PC-3 (cell line): ENCODE measurements around the gene TGFBR3L.

Experiments
- EZH2 ChIP-seq: fragments of 300-600 bp; sonication (generic); IDR thresholded peaks from one replicate; pipeline ENCODE4 v1.6.1; 2017; ENCODE audit warnings: antibody characterized with exemption, mild to moderate bottlenecking, low read length; ENCODE audit not compliant: unreplicated experiment
- EZH2phosphoT487 ChIP-seq: fragments of 300-600 bp; sonication (generic); IDR thresholded peaks from 2 replicates; pipeline ENCODE4 v1.6.1; 2018; ENCODE audit warnings: mild to moderate bottlenecking, antibody characterized with exemption, low read length, borderline replicate concordance
- TF ChIP-seq, protein P1 (sequence below): fragments of 300-600 bp; sonication (generic); conservative IDR thresholded peaks from 2 replicates; pipeline ENCODE4 v1.5.1; 2017; ENCODE audit warnings: antibody characterized with exemption, low read depth, mild to moderate bottlenecking, low read length

DNA sequence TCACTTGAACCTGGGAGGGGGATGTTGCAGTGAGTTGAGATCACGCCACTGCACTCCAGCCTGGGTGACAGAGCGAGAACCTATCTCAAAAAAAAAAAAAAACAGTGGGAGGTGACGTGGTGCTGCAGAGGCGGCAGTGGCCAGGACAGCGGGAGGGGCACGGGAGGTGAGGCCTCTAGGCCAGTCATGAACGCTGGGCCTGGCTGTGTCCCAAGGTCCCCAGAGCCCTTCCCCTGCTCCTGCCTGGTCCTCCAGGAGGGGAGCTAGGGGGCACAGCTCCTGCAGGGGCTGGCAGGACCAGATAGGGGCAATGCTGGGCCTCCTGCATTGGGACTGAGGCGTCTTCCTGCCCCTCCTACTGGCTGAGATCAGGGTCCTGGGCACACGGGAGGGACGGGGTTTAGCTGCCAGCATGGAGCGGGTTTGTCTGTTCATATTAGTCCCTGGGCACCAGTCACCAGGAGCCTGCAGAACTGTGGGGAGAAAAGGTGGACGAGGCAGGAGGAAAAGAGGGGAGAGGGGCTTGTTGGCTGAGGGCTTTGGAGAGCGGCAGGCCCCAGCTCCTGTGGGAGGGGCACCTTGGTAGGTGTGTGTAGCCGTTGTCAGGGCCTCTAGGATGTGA, 6.4 kb upstream of the TGFBR3L start:
- TF ChIP-seq, protein P1, sequence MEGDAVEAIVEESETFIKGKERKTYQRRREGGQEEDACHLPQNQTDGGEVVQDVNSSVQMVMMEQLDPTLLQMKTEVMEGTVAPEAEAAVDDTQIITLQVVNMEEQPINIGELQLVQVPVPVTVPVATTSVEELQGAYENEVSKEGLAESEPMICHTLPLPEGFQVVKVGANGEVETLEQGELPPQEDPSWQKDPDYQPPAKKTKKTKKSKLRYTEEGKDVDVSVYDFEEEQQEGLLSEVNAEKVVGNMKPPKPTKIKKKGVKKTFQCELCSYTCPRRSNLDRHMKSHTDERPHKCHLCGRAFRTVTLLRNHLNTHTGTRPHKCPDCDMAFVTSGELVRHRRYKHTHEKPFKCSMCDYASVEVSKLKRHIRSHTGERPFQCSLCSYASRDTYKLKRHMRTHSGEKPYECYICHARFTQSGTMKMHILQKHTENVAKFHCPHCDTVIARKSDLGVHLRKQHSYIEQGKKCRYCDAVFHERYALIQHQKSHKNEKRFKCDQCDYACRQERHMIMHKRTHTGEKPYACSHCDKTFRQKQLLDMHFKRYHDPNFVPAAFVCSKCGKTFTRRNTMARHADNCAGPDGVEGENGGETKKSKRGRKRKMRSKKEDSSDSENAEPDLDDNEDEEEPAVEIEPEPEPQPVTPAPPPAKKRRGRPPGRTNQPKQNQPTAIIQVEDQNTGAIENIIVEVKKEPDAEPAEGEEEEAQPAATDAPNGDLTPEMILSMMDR = no peak
- TF ChIP-seq EZH2 = no peak
- no peak for TF ChIP-seq EZH2phosphoT487
